HG03025 (cell line): ENCODE measurements around the gene TNFRSF25.

Source experiments
- ATAC-seq: cut with Tn5 transposase; IDR thresholded peaks from one replicate; pipeline ENCODE4 v1.9.1; 2021; ENCODE audit warnings: mild to moderate bottlenecking, moderate library complexity; ENCODE audit not compliant: unreplicated experiment, low FRiP score

Gene TNFRSF25

GRCh38 chr1:6489383-6489765 lies 23.4 kb upstream of the TNFRSF25 start:
- no peak for ATAC-seq

- no peak for ATAC-seq
Observed at GRCh38 chr1:6488602-6489382, 22.8 kb upstream of the TNFRSF25 start.

DNA sequence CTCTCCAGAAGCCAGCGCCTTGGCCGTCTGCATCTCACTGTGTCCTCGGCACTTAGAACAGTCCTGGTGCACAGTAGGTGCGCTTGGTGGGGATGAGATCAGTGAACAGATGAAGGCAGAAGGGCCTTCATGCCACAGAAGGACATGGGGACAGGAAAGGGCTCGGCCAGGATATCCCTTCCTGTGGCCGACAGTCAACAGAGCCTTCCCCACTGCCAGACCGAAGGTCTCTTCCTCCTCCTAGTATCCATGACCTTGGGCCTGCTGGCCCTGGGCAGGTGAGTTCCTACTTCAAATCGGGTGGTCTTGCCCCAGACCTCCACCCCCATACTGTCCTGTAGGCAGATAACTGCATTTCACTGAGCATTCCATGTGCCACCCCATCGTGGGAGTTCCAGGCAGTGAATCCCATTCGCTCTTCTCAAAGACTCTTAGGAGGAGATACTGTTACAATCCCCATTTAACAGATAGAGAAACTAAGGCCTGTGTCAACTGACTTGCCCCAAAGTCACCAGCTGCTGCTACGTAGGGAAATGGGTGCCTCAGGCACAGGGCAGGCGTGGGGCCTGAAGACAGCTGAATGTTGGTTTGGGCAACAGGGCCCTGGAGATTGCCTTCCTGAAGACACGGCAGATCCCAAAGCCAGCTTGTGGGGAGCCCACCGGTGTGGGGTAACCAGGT lies 22.0 kb upstream of the TNFRSF25 start:
- ATAC-seq: no peak

GRCh38 chr1:6486433-6487011 lies 20.5 kb upstream of the TNFRSF25 start:
- no peak for ATAC-seq

GRCh38 chr1:6485168-6486101 lies 19.5 kb upstream of the TNFRSF25 start:
- no peak for ATAC-seq

DNA sequence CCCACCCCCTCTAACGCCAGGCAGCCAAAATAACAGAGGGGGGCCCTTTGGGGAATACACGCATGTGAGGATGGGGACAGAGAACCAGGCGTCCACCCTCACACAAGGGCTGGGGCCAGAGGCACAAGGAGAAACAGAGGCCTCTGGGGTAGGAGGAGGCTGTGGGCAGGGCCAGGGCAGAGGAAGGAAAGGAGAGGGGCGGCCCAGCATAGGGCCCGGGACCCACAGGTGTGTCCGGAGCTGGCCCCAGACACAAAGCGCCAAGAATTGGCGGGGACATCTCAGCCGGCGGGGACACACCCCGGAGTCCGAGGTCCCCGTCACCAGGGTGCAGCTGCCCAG lies 18.8 kb upstream of the TNFRSF25 start:
- ATAC-seq: no peak

DNA sequence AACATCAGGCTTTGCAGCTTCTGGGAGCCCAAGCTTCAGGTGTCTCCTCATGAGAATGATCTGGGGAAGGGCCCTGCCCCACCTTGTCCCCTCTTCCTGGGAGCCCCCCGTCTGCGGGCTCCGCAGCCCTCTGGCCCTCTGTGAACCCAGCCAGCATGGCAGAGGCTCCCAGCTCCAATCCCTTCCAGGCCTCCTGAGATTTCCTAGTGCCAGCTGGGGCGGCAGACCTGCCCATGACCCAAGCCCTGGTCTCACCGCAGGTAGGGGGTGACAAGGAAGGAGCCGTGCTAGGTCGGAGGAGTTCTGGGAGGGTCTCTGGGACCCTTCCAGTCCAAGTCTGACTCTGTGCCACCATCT lies 17.8 kb upstream of the TNFRSF25 start:
- no peak for ATAC-seq

GRCh38 chr1:6483017-6483760 lies 17.2 kb upstream of the TNFRSF25 start:
- ATAC-seq: no peak

- ATAC-seq: no peak
Observed at GRCh38 chr1:6481820-6482219, 15.8 kb upstream of the TNFRSF25 start.

DNA sequence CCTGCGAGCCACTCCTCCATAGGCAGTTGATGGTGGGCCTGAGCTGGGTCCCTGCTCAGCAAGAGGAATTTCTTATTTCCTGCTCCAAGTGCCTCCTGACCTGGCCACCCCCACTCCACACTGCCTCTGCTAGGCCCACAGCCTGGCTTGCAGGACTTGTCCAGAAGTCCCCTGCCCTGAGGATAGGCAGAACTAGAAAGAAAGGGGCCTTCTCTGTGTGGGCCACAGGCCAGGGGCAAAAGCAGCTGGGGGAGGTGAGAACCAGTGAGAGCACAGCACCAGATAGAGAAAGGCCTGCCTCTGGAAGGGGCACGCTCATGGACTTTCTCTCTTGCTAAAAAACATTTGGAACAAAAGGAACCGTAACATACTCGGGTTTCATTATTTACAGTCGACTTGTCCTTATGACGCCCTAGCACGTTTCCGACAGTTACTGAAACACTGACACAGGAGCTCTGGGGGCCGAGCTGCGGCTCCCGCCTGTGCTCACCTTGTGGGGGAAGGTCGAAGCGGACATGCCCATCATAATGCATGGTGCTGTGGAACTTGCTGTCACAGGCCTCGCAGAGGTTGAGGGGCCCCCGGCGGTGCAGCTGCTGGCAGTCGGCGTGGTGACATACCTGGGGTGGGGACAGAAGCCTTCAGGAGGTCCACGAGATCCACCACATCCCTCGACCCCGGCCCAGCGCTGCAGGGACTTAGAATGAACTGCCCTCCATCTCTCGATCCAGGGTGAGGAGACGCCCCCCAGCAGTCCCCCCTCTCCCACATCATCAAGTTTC lies 11.3 kb upstream of the TNFRSF25 start:
- ATAC-seq: no peak

GRCh38 chr1:6476483-6476882 lies 10.5 kb upstream of the TNFRSF25 start:
- ATAC-seq: no peak

DNA sequence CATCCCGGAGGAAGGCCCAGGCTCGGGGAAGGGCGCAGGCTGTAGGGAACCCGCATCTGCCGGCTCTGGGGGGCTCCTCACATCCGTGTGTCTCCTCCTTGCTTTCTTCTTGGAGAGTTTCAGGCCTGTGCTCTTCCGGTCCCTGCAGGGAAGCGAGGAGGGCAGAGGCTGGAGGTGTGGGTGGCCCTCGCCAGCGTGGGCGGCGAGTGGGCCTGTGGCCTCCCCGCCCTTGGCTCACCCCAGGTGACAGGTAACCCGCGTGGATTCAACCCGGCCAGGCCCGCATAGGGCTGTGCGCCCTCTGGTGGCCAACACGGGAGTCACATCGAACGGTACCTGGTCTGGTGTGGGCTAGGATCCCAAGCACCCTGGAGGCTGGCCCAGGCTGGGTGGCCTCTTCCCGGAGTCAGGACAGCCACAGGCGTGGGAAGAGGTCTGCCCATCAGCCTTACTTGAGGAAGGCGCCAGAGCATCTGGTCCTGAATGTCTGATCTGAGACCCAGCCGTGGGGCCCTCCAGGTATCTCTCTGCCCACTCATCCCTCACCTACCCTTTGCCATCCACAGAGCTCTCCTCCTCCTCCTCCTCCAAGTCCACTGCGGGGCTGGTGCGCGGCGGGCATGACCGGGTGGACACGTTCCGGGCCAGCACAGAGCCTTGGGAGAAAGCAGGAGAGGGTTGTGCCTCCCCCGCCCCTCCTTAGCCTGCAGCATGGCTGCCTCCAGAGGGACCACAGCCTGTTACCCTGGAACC lies 9.6 kb upstream of the TNFRSF25 start:
- ATAC-seq: no peak

DNA sequence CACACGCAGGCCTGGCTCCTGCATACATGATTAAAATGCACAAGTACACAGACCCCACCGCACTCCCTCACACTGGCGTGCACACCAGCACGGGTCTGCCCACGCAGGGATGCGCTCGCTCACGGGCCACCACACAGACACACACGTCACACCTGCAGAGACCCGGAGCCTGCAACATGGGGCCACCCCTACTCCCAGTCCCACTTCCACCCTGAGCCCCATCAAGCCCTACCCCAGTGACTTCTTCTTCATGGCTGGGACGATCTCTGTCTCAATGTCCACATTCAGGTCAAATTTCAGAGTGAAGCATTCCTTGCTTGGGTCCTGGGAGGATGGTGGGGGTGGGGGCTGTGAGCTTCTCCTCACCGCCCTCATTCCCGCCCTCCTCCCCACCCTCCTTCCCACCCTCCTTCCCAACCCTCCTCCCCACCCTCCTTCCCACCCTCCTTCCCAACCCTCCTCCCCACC lies 8.9 kb upstream of the TNFRSF25 start:
- ATAC-seq: no peak

DNA sequence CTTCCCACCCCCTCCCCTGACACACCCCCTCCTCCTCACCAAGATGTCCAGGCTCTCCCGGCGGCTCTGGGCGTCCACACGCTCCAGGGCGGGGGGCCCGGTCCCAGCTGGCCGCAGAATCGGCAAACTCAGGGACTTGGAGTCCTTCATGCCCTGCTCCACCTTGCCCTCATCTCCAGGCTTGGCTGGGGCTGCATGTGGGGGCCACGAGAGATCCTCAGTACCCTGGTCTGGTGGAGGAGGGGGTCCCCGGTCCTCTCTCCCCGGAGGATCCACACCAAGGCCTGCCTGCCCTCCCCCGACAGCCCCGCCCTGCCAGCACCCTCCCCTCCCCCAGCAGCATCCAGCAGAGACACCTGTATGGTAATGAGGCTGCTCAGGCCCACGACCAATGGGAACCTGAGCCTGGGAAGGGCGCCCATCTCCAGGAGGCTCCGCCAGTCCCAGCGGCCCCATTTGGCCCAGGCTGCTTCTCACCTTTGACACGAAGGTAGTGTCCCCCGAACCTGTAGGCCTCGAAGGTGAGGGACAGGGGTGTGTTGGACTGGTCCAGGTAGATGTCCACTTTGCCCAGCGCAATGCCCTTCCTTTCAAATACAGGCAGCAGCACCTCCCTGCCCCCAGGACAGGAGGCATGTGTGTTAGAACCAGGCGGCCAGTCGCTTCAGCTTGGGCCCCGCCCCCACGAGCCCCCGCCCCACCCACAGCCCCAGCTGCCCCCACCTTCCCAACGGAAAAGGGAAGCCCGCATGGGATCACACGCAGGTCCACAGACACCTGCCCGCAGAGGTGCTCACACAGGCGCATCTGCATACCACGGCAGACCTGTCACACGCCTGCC lies 8.2 kb upstream of the TNFRSF25 start:
- no peak for ATAC-seq

DNA sequence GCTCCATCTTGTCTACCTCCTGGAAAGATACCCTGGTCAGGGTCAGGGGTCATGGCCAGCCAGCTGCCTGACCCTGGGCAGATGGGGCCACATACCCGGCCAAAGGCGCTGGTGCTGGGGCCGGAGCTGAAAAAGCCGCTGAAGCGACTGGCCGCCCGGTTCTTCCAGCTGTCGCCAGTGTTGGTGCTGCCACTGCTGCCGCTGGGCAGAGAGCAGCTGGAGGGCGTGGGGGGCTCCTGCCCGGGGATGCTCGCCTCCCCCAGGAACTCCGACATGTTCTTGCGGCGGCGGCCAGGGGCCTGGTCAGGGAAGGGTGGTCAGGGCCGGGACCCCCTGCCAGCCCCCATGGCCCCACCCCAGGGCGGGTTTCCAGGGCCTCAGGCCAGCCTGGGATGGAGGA lies 7.2 kb upstream of the TNFRSF25 start:
- no peak for ATAC-seq

DNA sequence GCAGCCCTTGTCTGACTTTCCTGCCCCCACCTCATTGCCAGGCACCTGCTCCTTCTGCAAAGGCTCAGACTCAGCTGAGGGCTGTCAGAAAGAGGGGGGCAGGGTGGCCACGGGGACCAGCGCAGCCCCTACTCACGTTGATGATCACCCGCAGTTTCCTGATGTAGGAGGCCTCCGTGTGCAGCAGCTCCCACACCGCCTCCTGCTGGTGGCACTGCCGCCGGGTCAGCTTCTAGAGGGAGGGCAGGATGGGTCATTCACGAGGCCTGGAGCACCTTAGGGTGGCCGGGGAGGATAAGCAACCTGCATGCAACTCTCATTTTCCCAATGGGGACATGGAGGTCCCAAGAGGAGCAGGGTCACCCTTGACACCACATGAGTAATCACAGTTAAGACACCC lies 6.4 kb upstream of the TNFRSF25 start:
- ATAC-seq: no peak

DNA sequence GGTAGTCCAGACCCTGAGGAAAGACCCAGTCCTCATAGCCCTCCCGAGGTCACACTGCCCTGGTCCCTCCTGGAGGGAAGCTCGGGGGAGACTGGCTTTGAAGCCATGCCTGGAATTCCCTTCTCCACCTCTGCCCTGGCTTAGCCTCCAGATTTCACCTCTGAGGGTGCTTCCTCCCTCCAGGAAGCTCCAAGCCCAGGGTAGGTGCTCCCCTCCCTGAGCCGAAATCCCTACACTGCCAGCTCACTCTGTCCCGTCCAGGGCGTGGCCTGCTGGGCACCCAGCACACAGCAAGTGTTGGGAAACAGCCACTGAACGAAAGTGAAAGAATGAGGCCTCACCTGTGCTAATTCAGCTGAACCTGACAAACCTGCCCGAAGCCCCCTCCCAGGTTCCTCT lies 6.0 kb upstream of the TNFRSF25 start:
- no peak for ATAC-seq
